Mesendoderm (in vitro differentiated cells): ENCODE data around the gene NOXO1.
"Not testable (repeated sequence)": the region's sequence is repeated elsewhere in the genome, so short reads cannot be mapped to it uniquely, and the experiment has no call there.

Experiments
- DNase-seq: peaks from one replicate; pipeline ENCODE4 v3.0.0; 2013
- H2AK5ac ChIP-seq: 2 replicates; pipeline ENCODE4 v1.6.1; 2013; ENCODE audit warnings: low read length, inconsistent platforms
- H2BK120ac ChIP-seq: 2 replicates; pipeline ENCODE4 v1.6.1; 2013; ENCODE audit warnings: low read depth, mild to moderate bottlenecking, low read length, moderate library complexity, mixed read lengths
- H2BK15ac ChIP-seq: replicated peaks from 2 replicates; pipeline ENCODE4 v1.6.1; 2013; ENCODE audit warnings: low read depth, mild to moderate bottlenecking, moderate library complexity
- H2BK5ac ChIP-seq: 2 replicates; pipeline ENCODE4 v1.6.1; 2013; ENCODE audit warnings: low read length, inconsistent platforms
- H3K18ac ChIP-seq: 2 replicates; pipeline ENCODE4 v1.6.1; 2013; ENCODE audit warnings: mild to moderate bottlenecking, low read length, mixed read lengths
- H3K23ac ChIP-seq: one replicate; pipeline ENCODE4 v1.6.1; 2013; ENCODE audit warnings: low read length
- H3K27ac ChIP-seq: 2 replicates; pipeline ENCODE4 v1.5.1; 2013; ENCODE audit warnings: low read depth, mild to moderate bottlenecking, inconsistent platforms, low read length, moderate library complexity
- H3K27me3 ChIP-seq: 2 replicates; pipeline ENCODE4 v1.6.1; 2013; ENCODE audit warnings: low read length, control low read depth, mild to moderate bottlenecking, inconsistent platforms; ENCODE audit not compliant: insufficient read depth, poor library complexity
- H3K36me3 ChIP-seq: 2 replicates; pipeline ENCODE4 v1.6.1; 2013; ENCODE audit warnings: low read length, inconsistent platforms; ENCODE audit not compliant: control insufficient read depth, insufficient read depth
- H3K4ac ChIP-seq: one replicate; pipeline ENCODE4 v1.6.1; 2013; ENCODE audit warnings: low read depth, mild to moderate bottlenecking, low read length, moderate library complexity
- H3K4me1 ChIP-seq: 2 replicates; pipeline ENCODE4 v1.6.1; 2013; ENCODE audit warnings: low read depth, low read length, inconsistent platforms; ENCODE audit not compliant: control insufficient read depth
- H3K4me2 ChIP-seq: 2 replicates; pipeline ENCODE4 v1.6.1; 2013; ENCODE audit warnings: low read length
- H3K4me3 ChIP-seq: 2 replicates; pipeline ENCODE4 v1.5.1; 2013; ENCODE audit warnings: mild to moderate bottlenecking, low read length
- H3K56ac ChIP-seq: one replicate; pipeline ENCODE4 v1.6.1; 2013; ENCODE audit warnings: low read length
- H3K79me1 ChIP-seq: 2 replicates; pipeline ENCODE4 v1.6.1; 2013; ENCODE audit warnings: low read length, inconsistent platforms
- H3K79me2 ChIP-seq: 2 replicates; pipeline ENCODE4 v1.6.1; 2013; ENCODE audit warnings: mild to moderate bottlenecking, low read length; ENCODE audit not compliant: control insufficient read depth, insufficient read depth
- H3K9ac ChIP-seq: 2 replicates; pipeline ENCODE4 v1.6.1; 2013; ENCODE audit warnings: low read length, inconsistent platforms
- H4K5ac ChIP-seq: one replicate; pipeline ENCODE4 v1.6.1; 2013; ENCODE audit warnings: low read length
- H4K8ac ChIP-seq: one replicate; pipeline ENCODE4 v1.6.1; 2013; ENCODE audit warnings: low read depth, mild to moderate bottlenecking, control low read depth, low read length, moderate library complexity
- whole genome bisulfite sequencing: extraction: QIAGEN DNeasy Blood & Tissue Kit; methylation state at CpG from one replicate; pipeline ENCODE4 v1.1.7; 2013; ENCODE audit warnings: low lambda C conversion rate, missing lambda C conversion rate; ENCODE audit not compliant: insufficient coverage; ENCODE audit errors: extremely low coverage; 5-methylcytosine and 5-hydroxymethylcytosine counted together

Gene NOXO1

DNA sequence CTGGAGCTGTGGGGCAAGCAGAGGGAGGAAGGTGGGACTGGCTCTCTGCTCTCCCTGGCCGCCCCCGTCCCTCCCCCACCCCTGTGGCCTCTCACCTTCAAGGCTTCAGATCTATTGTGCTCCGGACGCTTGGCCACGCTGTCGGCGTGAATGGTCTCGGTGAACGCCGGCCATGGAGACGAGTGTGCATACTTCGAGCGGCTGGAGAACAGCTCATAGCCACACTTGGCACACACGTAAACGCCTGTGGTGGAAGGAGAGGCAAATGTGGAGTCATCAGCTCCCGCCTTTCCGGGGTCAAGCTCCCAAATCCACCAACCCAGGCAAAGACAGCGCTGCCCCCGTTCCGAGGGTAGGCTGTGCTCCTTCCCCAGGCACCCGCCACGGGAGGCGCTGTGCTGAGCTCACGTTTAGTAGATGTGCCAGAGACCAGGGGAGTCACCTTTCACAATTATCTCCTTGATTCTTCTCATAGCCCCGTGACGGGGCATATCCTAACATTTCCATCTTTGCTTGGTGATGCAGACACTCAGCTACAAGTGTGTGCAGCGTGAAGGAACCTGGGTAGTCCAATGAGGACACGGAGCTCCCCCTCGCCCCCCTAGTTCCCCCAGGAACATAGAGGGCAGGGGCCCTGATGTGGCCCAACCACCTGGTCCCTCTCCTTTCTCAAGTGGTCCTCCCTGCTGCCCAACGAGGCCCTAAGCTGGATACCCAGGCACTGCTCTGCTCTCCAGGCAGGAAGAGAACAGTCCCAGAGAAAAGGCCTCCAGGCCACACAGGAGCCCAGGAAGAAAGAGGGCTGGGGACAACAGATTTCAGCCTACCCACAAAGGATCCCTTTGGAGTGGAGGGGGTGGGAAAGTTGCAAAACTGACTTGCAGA lies 39.9 kb downstream of the NOXO1 start:
- Histone ChIP-seq H3K79me2 (no peaks in the 10 kb centered on the region), H2BK15ac (no peak overlapping the region), H3K4me1 (no peaks in the 10 kb centered on the region), H2BK5ac (no peak overlapping the region), H3K4me3 (no peak overlapping the region), H3K18ac (no peak overlapping the region), H3K56ac (peak overlapping the region; percentile 34), H3K4me2 (no peak overlapping the region), H3K36me3 (no peaks in the 10 kb centered on the region), H2AK5ac (no peak overlapping the region), H4K8ac (no peak overlapping the region), H3K27me3 (no peaks in the 10 kb centered on the region), H3K27ac (no peak overlapping the region), H2BK120ac (no peak overlapping the region), H3K9ac (peak overlapping the region; percentile 27), H3K79me1 (no peaks in the 10 kb centered on the region), H4K5ac (no peak overlapping the region), H3K4ac (no peak overlapping the region), H3K23ac (no peak overlapping the region)
- DNase-seq = peak; percentile 51
- no CpG with 5 or more reads among the region's 30 CpGs for WGBS

DNA sequence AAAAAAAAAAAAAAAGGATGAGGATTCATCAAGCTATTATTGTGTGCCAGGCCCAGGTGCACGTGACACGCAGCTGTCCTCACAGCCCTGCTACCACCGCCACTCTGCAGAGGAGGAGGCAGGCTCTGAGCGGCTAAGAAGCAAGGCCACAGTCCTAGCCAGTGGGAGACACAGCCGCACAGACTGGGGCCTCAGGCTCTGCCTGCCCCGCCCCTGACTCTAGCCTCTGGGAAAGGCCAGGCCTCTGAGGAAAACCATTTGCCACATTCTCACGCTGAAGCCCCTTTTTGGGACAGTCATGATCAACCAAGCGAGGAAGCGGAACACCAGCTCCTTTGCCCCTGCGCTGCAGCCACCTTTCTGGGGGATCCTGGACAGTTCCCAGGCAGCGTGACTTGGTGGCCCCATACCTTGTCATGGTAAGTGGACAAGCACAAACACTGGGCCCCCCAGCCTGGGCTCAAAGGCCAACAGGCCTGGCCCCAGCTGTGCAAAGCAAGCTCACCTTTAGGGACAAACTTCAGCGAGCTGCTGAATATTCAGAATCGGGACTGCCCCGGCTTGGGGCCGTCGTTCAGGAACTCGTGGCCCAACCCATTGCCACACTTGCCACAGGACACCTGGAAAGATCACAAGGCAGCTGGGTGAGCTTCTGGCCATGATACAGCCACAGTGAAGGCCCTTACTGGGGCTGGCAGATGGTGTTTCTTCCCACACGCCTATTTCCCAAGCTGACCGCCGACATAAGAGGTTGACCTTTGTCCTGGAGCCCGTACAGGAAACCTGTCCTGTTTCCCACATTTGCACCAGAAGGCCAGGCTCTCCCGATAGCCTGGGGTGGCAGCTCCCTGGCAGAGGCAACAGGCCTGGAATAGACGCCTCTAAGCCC lies 40.8 kb downstream of the NOXO1 start:
- H3K4me3 ChIP-seq = no peak overlapping the region
- H3K23ac ChIP-seq = no peak overlapping the region
- H4K8ac ChIP-seq = no peak overlapping the region
- no peak overlapping the region for H2AK5ac ChIP-seq
- H2BK5ac ChIP-seq = no peak overlapping the region
- no peak overlapping the region for H3K9ac ChIP-seq
- no peak overlapping the region for H3K27ac ChIP-seq
- H3K79me2 ChIP-seq = no peaks in the 10 kb centered on the region
- no CpG with 5 or more reads among the region's 23 CpGs for WGBS
- no peaks in the 10 kb centered on the region for H3K4me1 ChIP-seq
- no peaks in the 10 kb centered on the region for H3K36me3 ChIP-seq
- H2BK15ac ChIP-seq = no peak overlapping the region
- H3K4me2 ChIP-seq = no peak overlapping the region
- no peak for DNase-seq
- no peaks in the 10 kb centered on the region for H3K79me1 ChIP-seq
- H4K5ac ChIP-seq = no peak overlapping the region
- H3K4ac ChIP-seq = no peak overlapping the region
- no peaks in the 10 kb centered on the region for H3K27me3 ChIP-seq
- H3K18ac ChIP-seq = no peak overlapping the region
- H3K56ac ChIP-seq = no peak overlapping the region
- no peak overlapping the region for H2BK120ac ChIP-seq

DNA sequence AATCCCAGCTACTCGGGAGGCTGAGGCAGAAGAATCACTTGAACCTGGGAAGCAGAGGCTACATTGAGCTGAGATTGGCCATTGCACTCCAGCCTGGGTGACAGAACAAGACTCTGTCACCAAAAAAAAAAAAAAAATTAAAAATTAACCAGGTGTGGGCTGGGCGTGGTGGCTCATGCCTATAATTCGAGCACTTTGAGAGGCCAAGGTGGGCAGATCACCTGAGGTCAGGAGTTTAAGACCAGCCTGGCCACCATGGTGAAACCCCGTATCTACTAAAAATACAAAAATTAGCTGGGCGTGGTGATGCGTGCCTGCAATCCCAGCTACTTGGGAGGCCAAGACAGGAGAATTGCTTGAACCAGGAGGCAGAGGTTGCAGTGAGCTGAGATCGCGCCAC lies 41.4 kb downstream of the NOXO1 start:
- H3K79me2 ChIP-seq, H2AK5ac ChIP-seq, H3K36me3 ChIP-seq, H3K27ac ChIP-seq, H2BK15ac ChIP-seq, H4K5ac ChIP-seq, H3K18ac ChIP-seq, H3K27me3 ChIP-seq, H3K9ac ChIP-seq, DNase-seq, H3K4ac ChIP-seq, H4K8ac ChIP-seq, H3K4me3 ChIP-seq, H3K23ac ChIP-seq, H3K79me1 ChIP-seq, H3K4me2 ChIP-seq, H2BK120ac ChIP-seq, H2BK5ac ChIP-seq, H3K56ac ChIP-seq, H3K4me1 ChIP-seq: not testable (repeated sequence)
- WGBS = no CpG with 5 or more reads among the region's 8 CpGs

DNA sequence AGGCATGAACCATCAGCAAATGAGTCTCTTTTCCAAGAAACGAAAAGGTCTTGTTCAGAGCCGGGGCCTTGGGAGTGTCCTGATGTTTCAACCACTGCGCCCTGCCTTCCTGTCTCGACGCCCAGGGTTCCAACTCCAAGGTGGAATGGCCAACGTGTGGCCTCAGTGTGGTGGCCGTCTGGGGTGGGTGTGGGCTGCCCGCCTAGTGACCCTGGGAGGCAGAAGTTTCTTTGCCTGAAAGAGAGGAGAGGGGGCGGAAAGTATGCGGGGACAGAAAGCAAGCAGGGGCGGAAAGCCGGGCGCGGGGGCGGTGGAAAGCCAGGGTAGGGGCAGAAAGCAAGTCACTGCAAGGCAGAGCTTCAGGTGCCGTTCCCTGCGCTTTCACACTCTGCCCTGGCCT lies 42.4 kb downstream of the NOXO1 start:
- no peak overlapping the region for H2BK5ac ChIP-seq
- H3K23ac ChIP-seq = no peak overlapping the region
- H4K5ac ChIP-seq = no peak overlapping the region
- no peak overlapping the region for H2BK15ac ChIP-seq
- no CpG with 5 or more reads among the region's 17 CpGs for WGBS
- no peak overlapping the region for H3K18ac ChIP-seq
- H3K4me2 ChIP-seq = no peak overlapping the region
- no peak overlapping the region for H3K4ac ChIP-seq
- H3K79me2 ChIP-seq = no peaks in the 10 kb centered on the region
- H3K36me3 ChIP-seq = no peaks in the 10 kb centered on the region
- no peak overlapping the region for H3K9ac ChIP-seq
- no peak for DNase-seq
- no peak overlapping the region for H3K56ac ChIP-seq
- H2BK120ac ChIP-seq = no peak overlapping the region
- H3K4me1 ChIP-seq = no peaks in the 10 kb centered on the region
- H3K27me3 ChIP-seq = no peaks in the 10 kb centered on the region
- H3K27ac ChIP-seq = no peak overlapping the region
- H2AK5ac ChIP-seq = no peak overlapping the region
- no peak overlapping the region for H4K8ac ChIP-seq
- H3K4me3 ChIP-seq = no peak overlapping the region
- no peaks in the 10 kb centered on the region for H3K79me1 ChIP-seq

DNA sequence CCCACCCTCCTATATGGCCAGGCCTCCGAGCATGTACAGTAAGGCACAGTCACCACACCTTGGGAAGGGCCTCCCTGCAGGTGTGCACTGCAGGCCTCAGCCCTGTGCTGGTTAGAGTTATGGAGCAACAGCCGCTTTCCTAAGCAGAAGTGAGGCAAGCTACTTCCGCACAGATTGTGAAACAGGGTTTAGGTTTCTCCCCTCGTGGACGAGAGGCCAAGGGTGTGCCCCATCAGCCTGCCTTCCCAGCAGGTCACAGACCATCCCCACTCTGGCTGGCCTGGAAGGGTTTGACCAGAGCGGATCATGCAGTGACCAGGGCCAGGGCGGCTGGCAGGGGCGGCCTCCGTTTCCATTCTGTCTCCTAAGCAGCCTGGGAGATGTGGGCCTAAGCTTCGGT lies 43.0 kb downstream of the NOXO1 start:
- Histone ChIP-seq H3K18ac (no peak overlapping the region), H2BK5ac (no peak overlapping the region), H3K36me3 (no peaks in the 10 kb centered on the region), H3K56ac (no peak overlapping the region), H4K5ac (no peak overlapping the region), H4K8ac (no peak overlapping the region), H3K79me2 (no peaks in the 10 kb centered on the region), H3K27ac (no peak overlapping the region), H2BK120ac (no peak overlapping the region), H3K79me1 (no peaks in the 10 kb centered on the region), H2AK5ac (no peak overlapping the region), H2BK15ac (no peak overlapping the region), H3K23ac (no peak overlapping the region), H3K27me3 (no peaks in the 10 kb centered on the region), H3K4me3 (no peak overlapping the region), H3K4ac (no peak overlapping the region), H3K4me2 (no peak overlapping the region), H3K4me1 (no peaks in the 10 kb centered on the region), H3K9ac (no peak overlapping the region)
- no CpG with 5 or more reads among the region's 10 CpGs for WGBS
- DNase-seq = no peak
